Heart left ventricle (tissue), 13 donors: Measurements from ENCODE around the gene PIGM.

Experiments
- POLR2A ChIP-seq, 2 donors: fragments of 450-650 bp; IDR thresholded peaks; one replicate each; pipeline ENCODE4 v1.6.1; 2017; ENCODE audit warnings: antibody characterized with exemption in 2 of 2, mild to moderate bottlenecking in 2 of 2, moderate library complexity in 2 of 2
- TF ChIP-seq, protein P1 (sequence below), 12 donors: fragments of 200-600 bp; sonication (generic) in 4 of 12; IDR thresholded peaks; one replicate each; pipeline versions ENCODE4 v1.5.0 to v1.8.0; 2018 to 2022; ENCODE audit warnings: antibody characterized with exemption in 12 of 12, mild to moderate bottlenecking in 5 of 12
- donor health status: ischemic (EF 13 %, LVEDD 7.1; RV severe dilation, severe dysfunction).
- donor health status: DM: no; HTN: yes; CAD: no.
- donor health status: DM: no; HTN: no; CAD: no.
- donor health status: ischemic (EF 25% LVEDD 6.9; RV normal size, moderate dysfunction).
- donor health status: ischemic (EF 25% LVEDD 5.7; RV mildly dilated, moderate dysfunction).
- donor health status: ischemic (EF 35%, LVEDD 5.7; RV mildly dilated, moderate dysfunction).
- donor health status: nonischemic (EF 11% LVEDD 7.7; RV severe dilation, severe dysfunction).
- donor health status: DM: yes; HTN: yes; CAD: no.
- donor health status: PGD.
- donor health status: ischemic (EF 29% LVEDD 5.4; RV normal size, mild dysfunction).
- donor health status: nonischemic (EF 23%, LVEDD 6.1; RV moderate dilation, normal function).

DNA sequence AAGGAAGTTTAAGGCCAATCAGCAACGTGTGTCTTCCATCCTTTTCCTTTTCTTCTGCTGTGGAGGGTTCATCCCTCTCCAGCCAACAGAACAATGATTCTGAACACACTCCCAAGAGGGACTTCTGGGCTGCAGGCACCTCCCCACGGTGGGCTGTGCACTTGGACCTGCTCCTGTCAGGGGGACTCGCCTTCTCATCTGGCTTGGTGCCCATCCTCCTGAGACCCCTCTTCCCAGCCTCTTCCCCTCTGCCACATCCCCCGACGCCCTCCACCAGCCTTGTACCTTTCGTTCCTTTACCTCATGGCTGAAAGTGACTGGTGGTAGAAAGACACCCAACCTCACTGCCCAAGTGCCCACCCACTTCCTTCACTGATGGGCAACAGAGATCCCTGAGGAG lies 51.7 kb downstream of the PIGM start:
- TF ChIP-seq, protein P1, sequence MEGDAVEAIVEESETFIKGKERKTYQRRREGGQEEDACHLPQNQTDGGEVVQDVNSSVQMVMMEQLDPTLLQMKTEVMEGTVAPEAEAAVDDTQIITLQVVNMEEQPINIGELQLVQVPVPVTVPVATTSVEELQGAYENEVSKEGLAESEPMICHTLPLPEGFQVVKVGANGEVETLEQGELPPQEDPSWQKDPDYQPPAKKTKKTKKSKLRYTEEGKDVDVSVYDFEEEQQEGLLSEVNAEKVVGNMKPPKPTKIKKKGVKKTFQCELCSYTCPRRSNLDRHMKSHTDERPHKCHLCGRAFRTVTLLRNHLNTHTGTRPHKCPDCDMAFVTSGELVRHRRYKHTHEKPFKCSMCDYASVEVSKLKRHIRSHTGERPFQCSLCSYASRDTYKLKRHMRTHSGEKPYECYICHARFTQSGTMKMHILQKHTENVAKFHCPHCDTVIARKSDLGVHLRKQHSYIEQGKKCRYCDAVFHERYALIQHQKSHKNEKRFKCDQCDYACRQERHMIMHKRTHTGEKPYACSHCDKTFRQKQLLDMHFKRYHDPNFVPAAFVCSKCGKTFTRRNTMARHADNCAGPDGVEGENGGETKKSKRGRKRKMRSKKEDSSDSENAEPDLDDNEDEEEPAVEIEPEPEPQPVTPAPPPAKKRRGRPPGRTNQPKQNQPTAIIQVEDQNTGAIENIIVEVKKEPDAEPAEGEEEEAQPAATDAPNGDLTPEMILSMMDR (IDR thresholded peaks at IDR 0.05), result no peak
- TF ChIP-seq POLR2A (IDR thresholded peaks at IDR 0.05), result no peak
